Right lobe of liver (tissue), 6 donors: ENCODE measurements around the gene DGUOK. TPM values are rescaled to one million over a fixed set of nuclear protein-coding genes. Genes with fewer than 3 reads are reported as not detected.
"Not testable (repeated sequence)": the region's sequence is repeated elsewhere in the genome, so short reads cannot be mapped to it uniquely, and the experiment has no call there.

Experiments used
- ATAC-seq, 4 donors: fragments of 200-7000 bp; cut with Tn5 transposase; one replicate each; pipeline ENCODE4 v1.9.1; 2020; ENCODE audit warnings: mild to moderate bottlenecking in 4 of 4, moderate library complexity in 4 of 4
- DNase-seq, 3 donors: peaks; one replicate each; pipeline ENCODE4 v3.0.0-alpha.2; 2020
- H3K27ac ChIP-seq, 3 donors: fragments of 200-600 bp; one replicate each; pipeline ENCODE4 v1.8.0; 2022
- H3K27me3 ChIP-seq, 2 donors: fragments of 200-600 bp; one replicate each; pipeline ENCODE4 v1.8.0; 2022
- H3K36me3 ChIP-seq, 4 donors: fragments of 200-600 bp; sonication (generic) in 1 of 4; one replicate each; pipeline versions ENCODE4 v1.5.1 to v1.8.0; 2017 to 2022; ENCODE audit warnings: control low read depth in 1 of 4
- H3K4me1 ChIP-seq, 4 donors: fragments of 200-600 bp; sonication (generic) in 1 of 4; one replicate each; pipeline versions ENCODE4 v1.5.1 to v1.8.0; 2017 to 2022; ENCODE audit warnings: control low read depth in 1 of 4
- H3K4me3 ChIP-seq, 3 donors: fragments of 200-600 bp; one replicate each; pipeline ENCODE4 v1.8.0; 2022
- H3K9me3 ChIP-seq, 4 donors: fragments of 200-600 bp; sonication (generic) in 1 of 4; one replicate each; pipeline versions ENCODE4 v1.5.1 to v1.8.0; 2017 to 2022; ENCODE audit warnings: control low read depth in 1 of 4
- CTCF ChIP-seq, 4 donors: fragments of 200-600 bp in 3 of 4; fragments of 450-650 bp in 1 of 4; IDR thresholded peaks; one replicate each; pipeline versions ENCODE4 v1.5.1 to v1.8.0; 2016 to 2022; ENCODE audit warnings: antibody characterized with exemption in 4 of 4, mild to moderate bottlenecking in 2 of 4
- POLR2A ChIP-seq: fragments of 450-650 bp; IDR thresholded peaks from one replicate; pipeline ENCODE4 v1.6.1; 2017; ENCODE audit warnings: antibody characterized with exemption, mild to moderate bottlenecking
- WGBS: methylation state at CpG from one replicate; pipeline ENCODE4 v1.1.6; 2018; ENCODE audit warnings: low coverage, low lambda C conversion rate; ENCODE audit not compliant: insufficient coverage; ENCODE audit errors: missing lambda C conversion rate; 5-methylcytosine and 5-hydroxymethylcytosine counted together
- intact Hi-C, 2 donors: fragments of 100-400 bp; cut with DNase I; formaldehyde crosslinking; loops; one replicate each; pipeline versions ENCODE4 v1.11.2 to v1.14.1; 2022
- total RNA-seq, 6 experiments: library from RNA; depleted of rRNA in 2 of 6; stranded (reverse); fragments of >200 nt in 2 of 6; fragmentation: NEBNext Ultra II Directional in 3 of 6; extraction: Animal tissue kit (Norgen Biotek cat#: 25700) in 3 of 6; gene quantifications; one replicate each; pipeline versions ENCODE4 v1.1.0 to v1.2.4, GENCODE V29; 2016 to 2023
- donor health status: DM: no; HTN: yes; CAD: no.
- donor health status: DM: no; HTN: no; CAD: no.
- donor health status: DM: no; HTN: no; CAD: no.
- donor health status: DM: no; HTN: yes; CAD: no.
- donor health status: DM: no; HTN: yes; CAD: no.

DGUOK gene
- total RNA-seq, 6 experiments from 2014 or later: 16.6 to 33.1 (median 22.6) TPM

GRCh38 chr2:73937103-73937885 is 10.6 kb downstream of the DGUOK start:
- H3K36me3 ChIP-seq: peaks cover 0 to 17% (median 0%) of the 10 kb centered on the region in 4 donors
- H3K27me3 ChIP-seq: no peaks in the 10 kb centered on the region
- no peaks in the 10 kb centered on the region for H3K4me1 ChIP-seq
- H3K27ac ChIP-seq: no peak overlapping the region
- intact Hi-C loops: no loop called here
- ATAC-seq (no peak), DNase-seq (no peak)
- no peaks in the 10 kb centered on the region for H3K9me3 ChIP-seq
- WGBS: 86% methylated on average over 2 of the region's 4 CpGs
- no peak overlapping the region for H3K4me3 ChIP-seq
- TF ChIP-seq POLR2A: no peak
- no peak for TF ChIP-seq CTCF (IDR thresholded peaks at IDR 0.05)

GRCh38 chr2:73937899-73938298 is 11.2 kb downstream of the DGUOK start:
- H3K36me3 ChIP-seq: peaks cover 0 to 11% (median 0%) of the 10 kb centered on the region in 4 donors
- no peaks in the 10 kb centered on the region for H3K4me1 ChIP-seq
- DNase-seq: no peak
- no peaks in the 10 kb centered on the region for H3K27me3 ChIP-seq
- intact Hi-C loops: no loop called here
- TF ChIP-seq POLR2A: no peak
- no peak for TF ChIP-seq CTCF (IDR thresholded peaks at IDR 0.05)
- H3K4me3 ChIP-seq: no peak overlapping the region
- no peak overlapping the region for H3K27ac ChIP-seq
- ATAC-seq: no peak
- H3K9me3 ChIP-seq: no peaks in the 10 kb centered on the region

- no peak overlapping the region for H3K4me3 ChIP-seq
- 58% methylated on average over 3 of the region's 5 CpGs for WGBS
- H3K27ac ChIP-seq: no peak overlapping the region
- TF ChIP-seq CTCF (IDR thresholded peaks at IDR 0.05) (no peak), POLR2A (no peak)
- H3K27me3 ChIP-seq: no peaks in the 10 kb centered on the region
- intact Hi-C loops: no loop called here
- no peaks in the 10 kb centered on the region for H3K9me3 ChIP-seq
- H3K36me3 ChIP-seq: peaks cover 0 to 7% (median 0%) of the 10 kb centered on the region in 4 donors
- DNase-seq: no peak
- ATAC-seq: no peak
- H3K4me1 ChIP-seq: no peaks in the 10 kb centered on the region
Observed at GRCh38 chr2:73938718-73939352, 12.2 kb downstream of the DGUOK start.

GRCh38 chr2:73939419-73939818 is 12.7 kb downstream of the DGUOK start:
- no peak for TF ChIP-seq POLR2A
- TF ChIP-seq CTCF (IDR thresholded peaks at IDR 0.05): no peak
- peaks cover 0 to 7% (median 0%) of the 10 kb centered on the region in 4 donors for H3K36me3 ChIP-seq
- no peak overlapping the region for H3K27ac ChIP-seq
- no peaks in the 10 kb centered on the region for H3K27me3 ChIP-seq
- WGBS: 43% methylated on average over 1 of the region's 2 CpGs
- intact Hi-C loops: no loop called here
- H3K4me3 ChIP-seq: no peak overlapping the region
- DNase-seq (no peak), ATAC-seq (peak in 2 of 4 donors; percentile 18 to 35)
- no peaks in the 10 kb centered on the region for H3K4me1 ChIP-seq
- H3K9me3 ChIP-seq: no peaks in the 10 kb centered on the region

- H3K36me3 ChIP-seq, H3K27me3 ChIP-seq, H3K9me3 ChIP-seq, H3K4me3 ChIP-seq, intact Hi-C loops, DNase-seq, ATAC-seq, H3K27ac ChIP-seq, H3K4me1 ChIP-seq: not testable (repeated sequence)
- no CpG with 5 or more reads among the region's 1 CpG for WGBS
Observed at GRCh38 chr2:73940066-73940465, 13.4 kb downstream of the DGUOK start.
